ENCODE data around the gene RRAS.
A peak's percentile ranks its signal among the peaks of the same experiment; 100 is the strongest.
"Not testable (repeated sequence)": the region's sequence is repeated elsewhere in the genome, so short reads cannot be mapped to it uniquely, and the experiment has no call there.

Gene RRAS

DNA sequence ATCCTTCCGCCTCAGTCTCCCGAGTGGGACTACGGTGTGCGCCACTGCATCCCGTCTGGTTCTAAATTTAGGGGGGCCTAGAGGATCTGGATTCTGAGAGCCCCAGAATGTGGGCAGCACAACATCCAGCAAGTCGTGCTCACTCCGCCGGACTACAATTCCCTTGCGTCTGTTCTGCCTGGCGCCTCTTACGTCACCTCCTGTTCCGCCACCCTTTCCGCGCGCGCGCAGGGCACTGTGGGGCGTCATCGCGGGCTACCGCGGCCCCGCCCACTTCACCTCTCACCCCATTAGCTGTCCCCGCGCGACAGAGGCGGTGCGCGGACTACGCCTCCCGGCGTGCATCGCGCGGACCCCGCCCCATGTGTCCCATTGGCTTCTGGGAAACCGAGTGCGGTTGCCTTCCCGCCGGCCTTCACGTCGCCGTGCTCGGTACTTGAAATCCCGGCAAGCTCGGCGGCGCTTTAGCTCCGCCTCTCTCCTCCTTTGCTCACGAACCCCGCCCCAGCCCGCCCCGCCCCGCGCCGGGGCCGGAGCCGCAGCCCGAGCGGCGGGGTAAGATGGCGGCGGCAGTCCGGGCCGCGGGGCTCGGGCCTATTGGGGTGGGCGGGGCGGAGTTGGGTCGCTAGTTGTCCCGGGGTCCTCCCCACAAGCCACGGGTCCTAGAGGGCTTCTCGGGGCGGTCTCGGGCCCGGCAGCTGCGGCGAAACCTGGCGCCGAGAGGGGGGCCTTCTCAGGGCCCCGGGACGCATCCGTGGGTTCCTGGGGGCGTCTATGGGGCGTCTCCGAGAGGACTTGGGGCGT, 1.9 kb upstream of the RRAS start, which contains the start of gene SCAF1:
Gene SCAF1, plus strand, starts transcription at position 522 of the 804 bp plus-strand sequence. CDS start 2,818 bp downstream, outside the sequence.
- H3K9me3 ChIP-seq (ENCODE audit: low read depth, low read length), result no peaks in the 10 kb centered on the region
- peaks cover 10% of the 10 kb centered on the region; the same call in 1 of the 2 replicates for H3K36me3 ChIP-seq (ENCODE audit: insufficient read depth, low read length)
- H3K4me3 ChIP-seq, result peak within 1 kb of the TSS; percentile 88
- no peak for TF ChIP-seq EZH2 (IDR thresholded peaks at IDR 0.05)
- TF ChIP-seq POLR2AphosphoS5 (IDR thresholded peaks at IDR 0.05; ENCODE audit: borderline replicate concordance, low read depth, low read length), result 0 out of 2 replicates have a peak, but pooled peaks have one; percentile 37
- peak; percentile 70 for TF ChIP-seq FOXP2 (optimal IDR thresholded peaks at IDR 0.05; ENCODE audit: control extremely low read depth, extremely low read length, insufficient read depth)
- peak within 1 kb of the TSS; percentile 99 for H3K27ac ChIP-seq
- H3K9ac ChIP-seq (ENCODE audit: insufficient read length), result peak within 1 kb of the TSS; percentile 97
- peak; percentile 95 for DNase-seq (ENCODE audit: low read depth, low spot score)

GRCh38 chr19:49639401-49640112, 386 bp downstream of the RRAS start:
- Histone ChIP-seq H3K9ac (ENCODE audit: insufficient read length) (peak overlapping the region; percentile 64), H3K27ac (peak overlapping the region; percentile 84), H3K36me3 (ENCODE audit: insufficient read depth, low read length) (no peaks in the 10 kb centered on the region), H3K4me3 (peak overlapping the region; percentile 79), H3K9me3 (ENCODE audit: low read depth, low read length) (no peaks in the 10 kb centered on the region)
- no peak for DNase-seq (ENCODE audit: low read depth, low spot score)
- no peak for TF ChIP-seq EZH2 (IDR thresholded peaks at IDR 0.05)
- TF ChIP-seq FOXP2 (optimal IDR thresholded peaks at IDR 0.05; ENCODE audit: control extremely low read depth, extremely low read length, insufficient read depth), result no peak
- TF ChIP-seq POLR2AphosphoS5 (IDR thresholded peaks at IDR 0.05; ENCODE audit: borderline replicate concordance, low read depth, low read length), result no peak

- no peaks in the 10 kb centered on the region for H3K36me3 ChIP-seq (ENCODE audit: insufficient read depth, low read length)
- TF ChIP-seq POLR2AphosphoS5 (IDR thresholded peaks at IDR 0.05; ENCODE audit: borderline replicate concordance, low read depth, low read length), result 0 out of 2 replicates have a peak, but pooled peaks have one; percentile 35
- no peak for TF ChIP-seq FOXP2 (optimal IDR thresholded peaks at IDR 0.05; ENCODE audit: control extremely low read depth, extremely low read length, insufficient read depth)
- peak overlapping the region; percentile 52 for H3K9ac ChIP-seq (ENCODE audit: insufficient read length)
- peak overlapping the region; percentile 73 for H3K4me3 ChIP-seq
- H3K9me3 ChIP-seq (ENCODE audit: low read depth, low read length), result no peaks in the 10 kb centered on the region
- peak overlapping the region; percentile 84 for H3K27ac ChIP-seq
- no peak for DNase-seq (ENCODE audit: low read depth, low spot score)
Observed at GRCh38 chr19:49637821-49638738, 1.9 kb downstream of the RRAS start.

- no peak for TF ChIP-seq POLR2AphosphoS5 (IDR thresholded peaks at IDR 0.05; ENCODE audit: borderline replicate concordance, low read depth, low read length)
- TF ChIP-seq EZH2 (IDR thresholded peaks at IDR 0.05), result no peak
- TF ChIP-seq FOXP2 (optimal IDR thresholded peaks at IDR 0.05; ENCODE audit: control extremely low read depth, extremely low read length, insufficient read depth), result no peak
- DNase-seq (ENCODE audit: low read depth, low spot score), result no peak
- Histone ChIP-seq H3K9ac (ENCODE audit: insufficient read length) (no peak overlapping the region), H3K27ac (no peak overlapping the region; the same call in 1 of the 2 replicates), H3K9me3 (ENCODE audit: low read depth, low read length) (no peaks in the 10 kb centered on the region), H3K36me3 (ENCODE audit: insufficient read depth, low read length) (no peaks in the 10 kb centered on the region), H3K4me3 (no peak overlapping the region)
Observed at GRCh38 chr19:49636233-49636932, 3.6 kb downstream of the RRAS start.

- Histone ChIP-seq H3K9me3 (ENCODE audit: low read depth, low read length) (no peaks in the 10 kb centered on the region), H3K36me3 (ENCODE audit: insufficient read depth, low read length) (no peaks in the 10 kb centered on the region), H3K4me3 (no peak overlapping the region), H3K27ac (peak overlapping the region; percentile 5; the same call in 1 of the 2 replicates), H3K9ac (ENCODE audit: insufficient read length) (no peak overlapping the region)
- no peak for DNase-seq (ENCODE audit: low read depth, low spot score)
- TF ChIP-seq EZH2 (IDR thresholded peaks at IDR 0.05), result no peak
- no peak; the same call in 1 of the 2 replicates for TF ChIP-seq POLR2AphosphoS5 (IDR thresholded peaks at IDR 0.05; ENCODE audit: borderline replicate concordance, low read depth, low read length)
- no peak for TF ChIP-seq FOXP2 (optimal IDR thresholded peaks at IDR 0.05; ENCODE audit: control extremely low read depth, extremely low read length, insufficient read depth)
Observed at GRCh38 chr19:49635530-49636232, 4.3 kb downstream of the RRAS start.

GRCh38 chr19:49633273-49633672, 6.7 kb downstream of the RRAS start:
- DNase-seq (ENCODE audit: low read depth, low spot score); H3K4me3 ChIP-seq; H3K9me3 ChIP-seq (ENCODE audit: low read depth, low read length); H3K9ac ChIP-seq (ENCODE audit: insufficient read length); H3K36me3 ChIP-seq (ENCODE audit: insufficient read depth, low read length): not testable (repeated sequence)
- H3K27ac ChIP-seq, result peak overlapping the region; percentile 31; the same call in 1 of the 2 replicates

DNA sequence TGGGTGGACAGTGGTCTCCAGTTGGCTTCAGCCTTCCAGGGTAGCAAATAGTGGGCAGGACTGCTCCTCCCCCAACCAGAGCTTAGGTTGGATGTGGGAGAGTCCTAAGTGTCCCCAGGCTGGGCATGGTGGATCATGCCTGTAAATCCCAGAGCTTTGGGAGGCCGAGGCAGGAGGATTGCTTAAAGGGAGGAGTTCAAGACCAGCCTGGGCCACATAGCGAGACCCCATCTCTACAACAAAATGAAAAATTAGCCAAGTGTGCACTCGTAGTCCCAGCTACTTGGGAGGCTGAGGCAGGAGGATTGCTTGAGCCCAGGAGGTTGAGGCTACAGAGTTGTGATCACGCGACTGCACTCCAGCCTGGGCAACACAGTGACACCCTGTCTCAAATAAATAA, 7.4 kb downstream of the RRAS start:
- TF ChIP-seq EZH2 (IDR thresholded peaks at IDR 0.05) (no peak), POLR2AphosphoS5 (IDR thresholded peaks at IDR 0.05; ENCODE audit: borderline replicate concordance, low read depth, low read length) (no peak), FOXP2 (optimal IDR thresholded peaks at IDR 0.05; ENCODE audit: control extremely low read depth, extremely low read length, insufficient read depth) (no peak)
- no peak overlapping the region for H3K4me3 ChIP-seq
- no peak overlapping the region for H3K27ac ChIP-seq
- H3K9me3 ChIP-seq (ENCODE audit: low read depth, low read length), result no peaks in the 10 kb centered on the region
- DNase-seq (ENCODE audit: low read depth, low spot score), result no peak
- no peak overlapping the region for H3K9ac ChIP-seq (ENCODE audit: insufficient read length)
- no peaks in the 10 kb centered on the region for H3K36me3 ChIP-seq (ENCODE audit: insufficient read depth, low read length)
